ENCODE measurements around the gene C14orf132.

C14orf132 gene

GRCh38 chr14:96029089-96029645 lies 10.0 kb upstream of the C14orf132 start:
- Histone ChIP-seq H3K4me3 (ENCODE audit: low read depth, low read length, poor library complexity, severe bottlenecking) (no peak overlapping the region), H3K36me3 (ENCODE audit: insufficient read depth, low read length) (no peaks in the 10 kb centered on the region), H3K9ac (ENCODE audit: low read length) (no peak overlapping the region), H4K20me1 (ENCODE audit: insufficient read depth, low read length) (no peaks in the 10 kb centered on the region), H3K4me2 (ENCODE audit: low read length) (no peak overlapping the region), H3K9me2 (ENCODE audit: low read depth, low read length) (no peaks in the 10 kb centered on the region), H2AFZ (ENCODE audit: low read length) (no peak overlapping the region), H3F3A (ENCODE audit: insufficient read depth, low read length) (no peaks in the 10 kb centered on the region), H3K27ac (ENCODE audit: low read depth, low read length, poor library complexity, severe bottlenecking) (no peak overlapping the region), H3K79me2 (ENCODE audit: insufficient read depth, low read length) (no peaks in the 10 kb centered on the region), H3K9me3 (ENCODE audit: low read length) (no peaks in the 10 kb centered on the region), H3K27me3 (ENCODE audit: insufficient read depth, low read length) (no peaks in the 10 kb centered on the region; the same call in 1 of the 2 replicates), H3K4me1 (ENCODE audit: insufficient read depth, low read length, severe bottlenecking) (no peaks in the 10 kb centered on the region)
- TF ChIP-seq CTCF (IDR thresholded peaks at IDR 0.05; ENCODE audit: low read length) = no peak
- TF ChIP-seq EZH2 (IDR thresholded peaks at IDR 0.05; ENCODE audit: borderline replicate concordance, low read length) = no peak

GRCh38 chr14:96030108-96030760 lies 8.9 kb upstream of the C14orf132 start:
- H3K4me3 ChIP-seq (ENCODE audit: low read depth, low read length, poor library complexity, severe bottlenecking) = no peak overlapping the region
- H3K9me3 ChIP-seq (ENCODE audit: low read length) = no peaks in the 10 kb centered on the region
- TF ChIP-seq CTCF (IDR thresholded peaks at IDR 0.05; ENCODE audit: low read length) = no peak
- TF ChIP-seq EZH2 (IDR thresholded peaks at IDR 0.05; ENCODE audit: borderline replicate concordance, low read length) = no peak
- no peaks in the 10 kb centered on the region for H3K36me3 ChIP-seq (ENCODE audit: insufficient read depth, low read length)
- no peak overlapping the region for H3K9ac ChIP-seq (ENCODE audit: low read length)
- no peaks in the 10 kb centered on the region for H3K27me3 ChIP-seq (ENCODE audit: insufficient read depth, low read length)
- no peak overlapping the region for H3K27ac ChIP-seq (ENCODE audit: low read depth, low read length, poor library complexity, severe bottlenecking)
- H4K20me1 ChIP-seq (ENCODE audit: insufficient read depth, low read length) = no peaks in the 10 kb centered on the region
- no peak overlapping the region for H2AFZ ChIP-seq (ENCODE audit: low read length)
- no peaks in the 10 kb centered on the region for H3K79me2 ChIP-seq (ENCODE audit: insufficient read depth, low read length)
- no peaks in the 10 kb centered on the region for H3K4me1 ChIP-seq (ENCODE audit: insufficient read depth, low read length, severe bottlenecking)
- no peak overlapping the region for H3K4me2 ChIP-seq (ENCODE audit: low read length)
- H3K9me2 ChIP-seq (ENCODE audit: low read depth, low read length) = no peaks in the 10 kb centered on the region
- H3F3A ChIP-seq (ENCODE audit: insufficient read depth, low read length) = no peaks in the 10 kb centered on the region

DNA sequence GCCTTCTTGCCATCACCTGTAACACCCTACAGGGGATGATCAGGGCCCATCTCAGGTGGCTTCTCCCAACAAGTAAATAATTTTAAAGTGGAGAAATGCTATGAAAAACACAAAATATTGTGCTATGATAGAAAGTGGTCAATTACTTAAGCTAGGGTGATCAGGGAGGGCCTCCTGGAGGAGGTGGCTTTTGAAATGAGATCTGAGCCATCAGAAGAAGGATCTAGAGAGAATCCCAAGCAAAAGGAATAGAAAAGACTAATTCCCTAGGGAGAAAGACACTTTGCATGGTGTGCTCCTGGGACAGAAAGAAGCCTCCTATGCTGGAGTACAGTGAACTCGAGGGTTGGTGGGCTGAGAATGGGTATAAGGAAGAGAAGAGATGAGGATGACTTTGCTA lies 7.5 kb upstream of the C14orf132 start:
- Histone ChIP-seq H2AFZ (ENCODE audit: low read length) (no peak overlapping the region), H4K20me1 (ENCODE audit: insufficient read depth, low read length) (no peaks in the 10 kb centered on the region), H3K36me3 (ENCODE audit: insufficient read depth, low read length) (no peaks in the 10 kb centered on the region), H3K9ac (ENCODE audit: low read length) (no peak overlapping the region), H3K27ac (ENCODE audit: low read depth, low read length, poor library complexity, severe bottlenecking) (no peak overlapping the region), H3K4me3 (ENCODE audit: low read depth, low read length, poor library complexity, severe bottlenecking) (no peak overlapping the region), H3K79me2 (ENCODE audit: insufficient read depth, low read length) (no peaks in the 10 kb centered on the region), H3F3A (ENCODE audit: insufficient read depth, low read length) (no peaks in the 10 kb centered on the region), H3K27me3 (ENCODE audit: insufficient read depth, low read length) (no peaks in the 10 kb centered on the region), H3K4me2 (ENCODE audit: low read length) (no peak overlapping the region), H3K9me2 (ENCODE audit: low read depth, low read length) (no peaks in the 10 kb centered on the region), H3K9me3 (ENCODE audit: low read length) (no peaks in the 10 kb centered on the region), H3K4me1 (ENCODE audit: insufficient read depth, low read length, severe bottlenecking) (no peaks in the 10 kb centered on the region)
- TF ChIP-seq EZH2 (IDR thresholded peaks at IDR 0.05; ENCODE audit: borderline replicate concordance, low read length) (no peak), CTCF (IDR thresholded peaks at IDR 0.05; ENCODE audit: low read length) (no peak)
